ENCODE results near the gene TNFRSF9.

Gene TNFRSF9

DNA sequence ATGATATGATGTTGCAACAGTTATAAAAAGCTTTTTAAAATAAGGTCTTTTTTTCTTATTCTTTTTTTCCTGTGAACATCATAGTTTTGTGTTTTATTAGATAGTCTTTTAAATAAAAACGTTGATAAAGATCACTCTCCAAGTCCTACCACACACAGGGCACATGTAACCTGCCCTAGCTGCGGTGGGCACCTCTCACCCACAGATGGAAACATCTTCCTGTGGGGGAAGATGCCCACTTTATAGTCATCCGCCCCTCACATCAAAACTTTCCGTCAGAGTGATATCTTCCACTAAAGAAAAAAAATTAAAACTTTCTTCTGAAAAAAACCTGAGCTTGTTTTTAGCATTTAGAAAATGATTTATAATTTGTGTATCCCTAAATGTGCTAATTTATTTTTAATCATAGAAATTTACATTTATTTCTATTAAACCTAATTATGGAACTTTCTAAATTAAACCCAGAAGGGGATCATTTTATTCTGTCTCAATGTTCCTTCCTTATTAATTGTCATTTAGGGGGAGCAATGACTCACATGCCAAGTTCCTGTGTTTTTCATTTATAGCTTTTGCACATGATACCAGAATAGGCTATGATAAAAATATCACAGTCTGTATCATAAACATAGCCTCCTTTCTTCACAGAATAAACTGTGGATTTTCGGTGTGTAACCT is 24.7 kb downstream of the TNFRSF9 start:
- no peak for FAIRE-seq

DNA sequence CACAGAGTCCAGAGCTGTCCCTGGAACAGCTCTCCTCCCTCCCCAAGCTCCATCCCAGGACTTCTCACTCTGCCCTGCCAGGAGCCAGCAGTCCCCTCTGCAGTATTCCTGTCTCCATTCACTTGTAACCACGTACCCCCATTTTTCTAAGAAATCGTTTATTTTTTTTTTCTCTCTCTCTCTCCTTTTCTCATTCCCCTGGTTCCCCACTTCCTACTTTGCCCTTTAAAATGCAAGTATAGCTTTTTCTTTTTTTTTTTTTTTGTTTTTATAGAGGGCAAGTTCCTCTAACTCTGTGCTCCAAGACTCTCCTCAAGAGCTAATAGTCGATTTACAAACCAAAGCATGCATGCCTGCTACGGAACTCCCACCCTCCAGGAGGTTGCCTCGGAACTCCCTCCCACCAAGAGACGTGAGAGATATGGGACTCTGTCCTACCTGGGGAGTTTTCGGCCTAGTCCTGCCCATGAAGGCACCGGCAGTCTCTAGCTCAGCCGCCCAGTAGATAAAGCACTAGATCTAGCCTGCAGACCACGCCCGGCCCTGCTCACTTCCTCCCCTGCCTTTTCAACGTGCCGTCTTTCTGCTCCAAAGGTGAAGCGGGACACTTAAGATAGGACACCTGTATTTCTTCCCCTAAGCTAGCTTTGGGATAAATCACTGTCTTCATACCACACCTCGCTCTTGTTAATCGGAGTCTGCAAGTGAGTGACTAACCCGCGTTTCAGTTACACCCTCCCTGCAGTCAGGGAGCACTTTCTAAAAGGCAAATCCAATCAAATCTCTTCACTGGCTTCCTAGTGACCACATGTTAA is 27.7 kb downstream of the TNFRSF9 start:
- FAIRE-seq: no peak

DNA sequence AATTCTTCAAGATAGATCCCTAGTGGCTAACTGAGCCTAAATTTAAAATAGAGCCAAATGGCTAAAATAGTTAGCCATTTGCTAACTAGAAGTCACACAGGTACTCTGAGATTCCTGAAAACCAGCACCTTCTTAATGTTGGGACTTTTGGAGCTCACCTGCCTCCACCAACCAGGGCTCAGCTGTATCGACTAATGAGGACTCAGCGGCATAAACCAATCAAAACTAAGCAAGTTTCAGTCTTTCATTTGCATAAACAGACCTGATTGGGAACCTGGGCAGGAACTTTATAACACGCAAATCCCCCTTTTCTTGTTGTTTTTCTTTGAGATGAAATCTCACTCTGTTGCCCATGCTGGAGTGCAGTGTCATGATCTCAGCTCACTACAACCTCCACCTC is 28.5 kb downstream of the TNFRSF9 start:
- no peak for FAIRE-seq

DNA sequence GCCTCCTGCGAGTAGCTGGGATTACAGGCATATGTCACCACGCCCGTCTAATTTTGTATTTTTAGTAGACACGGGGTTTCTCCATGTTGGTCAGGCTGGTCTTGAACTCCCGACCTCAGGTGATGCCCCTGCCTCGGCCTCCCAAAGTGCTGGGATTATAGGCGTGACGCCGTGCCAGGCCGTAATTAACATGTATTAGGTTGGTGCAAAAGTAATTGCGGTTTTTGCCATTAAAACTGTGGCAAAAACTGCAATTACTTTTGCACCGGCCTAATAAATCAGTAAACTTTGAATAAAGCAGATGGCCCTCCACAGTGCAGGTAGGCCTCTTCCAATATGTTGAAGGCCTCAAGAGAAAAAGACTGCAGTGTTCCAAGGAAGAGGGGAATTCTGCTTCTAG is 35.4 kb downstream of the TNFRSF9 start:
- no peak for FAIRE-seq

DNA sequence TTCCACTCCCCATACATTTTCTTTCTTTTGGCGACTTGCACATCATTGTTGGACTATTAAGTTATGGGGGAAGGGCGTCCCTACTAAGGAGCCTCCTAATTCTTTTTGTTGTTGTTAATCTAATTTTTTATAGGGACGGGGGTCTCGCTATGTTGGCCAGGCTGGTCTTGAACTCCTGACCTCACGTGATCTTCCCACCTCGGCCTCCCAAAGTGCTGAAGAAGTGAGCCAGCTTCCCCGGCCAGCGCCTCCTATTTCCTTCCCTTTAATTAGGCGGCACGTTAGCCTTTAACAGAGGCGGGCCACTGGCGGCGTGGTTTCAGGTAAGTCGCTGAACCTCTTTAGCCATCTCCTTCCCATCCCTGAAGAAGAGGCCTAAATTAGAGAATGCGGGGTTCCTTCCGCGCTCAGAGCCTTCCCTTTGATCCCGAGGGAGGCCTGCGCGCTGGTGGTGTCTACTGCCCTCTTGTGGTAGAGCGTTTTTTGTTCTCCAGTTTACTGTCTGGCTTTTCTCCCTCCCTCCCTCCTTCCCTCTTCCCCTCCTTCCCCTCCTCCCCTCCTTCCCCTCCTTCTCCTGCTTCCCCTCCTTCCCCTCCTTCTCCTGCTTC is 38.1 kb downstream of the TNFRSF9 start:
- FAIRE-seq: peak; percentile 55

DNA sequence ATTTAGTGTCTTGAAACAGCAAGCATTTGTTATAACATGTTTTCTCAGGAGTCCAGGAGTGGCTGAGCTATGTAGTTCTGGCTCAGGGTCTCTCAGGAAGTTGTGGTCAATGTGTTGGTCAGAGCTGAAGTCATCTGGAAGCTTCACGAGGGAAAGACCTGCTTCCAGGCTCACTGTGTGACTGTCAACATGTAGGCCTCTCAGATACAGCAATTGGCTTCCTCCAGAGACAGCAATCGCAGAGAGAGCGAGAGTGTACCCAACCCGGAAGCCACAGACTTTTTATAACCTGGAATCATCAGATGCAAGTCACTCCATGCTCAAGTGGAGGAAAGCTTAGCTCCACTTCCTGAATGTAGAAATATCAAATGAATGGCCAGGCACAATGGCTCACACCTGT is 40.9 kb downstream of the TNFRSF9 start:
- no peak for FAIRE-seq

DNA sequence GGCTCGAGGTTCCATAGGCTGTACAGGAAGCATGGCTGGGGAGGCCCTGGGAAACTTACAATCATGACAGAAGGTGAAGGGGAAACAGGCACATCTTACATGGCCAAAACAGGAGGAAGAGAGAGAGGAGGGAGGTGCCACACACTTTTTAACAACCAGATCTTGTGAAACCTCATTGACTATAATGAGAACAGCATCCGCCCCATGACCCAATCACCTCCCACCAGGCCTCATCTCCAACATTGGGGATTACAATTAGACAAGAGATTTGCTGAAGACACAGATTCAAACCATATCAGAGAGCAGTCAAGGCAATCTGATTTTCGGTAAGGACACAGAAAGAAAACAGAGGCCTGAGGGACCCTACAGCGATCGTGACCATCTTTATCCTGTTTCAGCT is 41.7 kb downstream of the TNFRSF9 start:
- no peak for FAIRE-seq

DNA sequence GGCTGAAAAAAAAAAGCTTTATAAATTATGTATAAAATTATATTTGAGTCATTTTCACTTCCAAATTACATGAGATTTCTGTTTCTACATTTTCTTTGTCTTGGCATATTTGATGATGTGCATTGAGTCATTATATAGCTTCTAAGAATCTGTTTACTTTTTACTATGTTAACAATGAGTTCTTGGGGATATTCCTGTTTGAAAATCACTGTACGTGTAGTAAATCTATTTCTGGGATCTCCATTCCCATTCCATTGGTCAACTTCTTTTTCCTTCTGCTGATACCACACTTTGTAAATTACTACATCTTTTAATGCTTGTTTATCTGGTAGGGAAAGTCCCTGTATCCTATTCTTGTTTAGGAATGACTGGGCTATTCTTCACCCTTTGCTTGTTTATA is 43.6 kb downstream of the TNFRSF9 start:
- FAIRE-seq: no peak

DNA sequence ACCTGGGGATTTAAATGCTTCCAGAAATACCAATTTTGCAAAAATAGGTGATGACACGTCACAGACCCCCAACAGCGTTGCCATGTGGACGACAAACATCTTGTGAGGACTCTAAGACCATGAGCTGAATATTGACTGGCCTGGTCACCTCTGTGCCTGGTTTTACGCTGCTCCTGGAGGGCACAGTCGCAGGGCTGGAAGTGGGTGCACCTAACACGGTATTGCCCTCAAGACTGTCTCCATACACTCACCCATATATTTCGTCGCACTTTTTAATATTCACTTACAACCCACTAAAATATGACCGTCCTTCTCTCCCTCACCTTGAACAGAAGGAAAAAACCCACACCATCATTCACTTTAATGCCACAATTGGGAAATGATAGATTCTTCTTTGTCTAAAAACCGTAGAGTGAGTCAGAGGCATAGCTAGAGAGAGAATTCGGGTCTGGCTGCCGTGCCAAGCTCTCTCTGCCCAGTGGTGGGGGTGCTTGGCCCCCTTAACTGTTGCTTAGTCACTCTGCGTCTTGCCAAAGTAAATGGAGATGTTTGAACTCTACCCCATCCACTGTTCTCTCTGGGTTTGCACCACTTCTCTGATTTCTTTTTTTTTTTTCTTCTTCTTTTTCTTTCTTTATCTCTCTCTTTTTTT is 47.0 kb downstream of the TNFRSF9 start:
- no peak for FAIRE-seq

DNA sequence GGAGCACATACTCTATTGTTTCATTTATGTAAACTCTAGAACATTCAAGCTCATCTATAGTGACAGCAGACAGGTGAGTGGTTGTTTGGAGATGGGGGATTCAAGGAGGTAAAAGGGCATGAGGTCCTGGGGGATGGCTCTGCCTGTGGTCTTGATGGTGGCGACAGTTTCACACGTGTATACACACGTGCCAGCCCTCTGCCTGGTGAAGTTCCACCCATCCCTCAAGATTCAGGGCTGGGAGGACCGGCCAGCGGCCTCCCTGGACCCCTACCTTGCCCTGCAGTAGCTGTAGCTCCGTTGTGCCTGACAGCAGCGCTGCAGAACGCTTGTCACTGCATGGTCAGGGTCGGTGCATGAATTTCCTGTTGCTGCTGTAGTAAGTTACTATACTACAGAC is 48.8 kb downstream of the TNFRSF9 start:
- no peak for FAIRE-seq

DNA sequence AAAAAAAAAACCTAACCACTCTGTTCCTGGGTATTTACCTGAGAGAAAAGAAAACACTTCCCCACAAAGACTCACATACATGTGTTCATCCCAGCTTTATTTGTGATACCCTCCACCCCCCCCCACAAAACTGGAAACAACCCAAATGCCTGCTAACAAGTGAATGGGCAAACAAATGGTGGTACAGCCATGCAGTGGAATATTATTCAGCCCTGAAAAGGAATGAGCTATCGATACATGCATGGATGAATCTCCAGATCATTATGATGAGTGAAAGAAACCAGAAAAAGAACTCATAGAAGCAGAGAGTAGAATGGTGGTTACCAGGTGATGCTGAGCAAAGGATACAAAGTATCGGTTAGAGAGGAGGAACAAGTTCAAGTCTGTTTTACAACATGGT is 49.8 kb downstream of the TNFRSF9 start:
- no peak for FAIRE-seq

DNA sequence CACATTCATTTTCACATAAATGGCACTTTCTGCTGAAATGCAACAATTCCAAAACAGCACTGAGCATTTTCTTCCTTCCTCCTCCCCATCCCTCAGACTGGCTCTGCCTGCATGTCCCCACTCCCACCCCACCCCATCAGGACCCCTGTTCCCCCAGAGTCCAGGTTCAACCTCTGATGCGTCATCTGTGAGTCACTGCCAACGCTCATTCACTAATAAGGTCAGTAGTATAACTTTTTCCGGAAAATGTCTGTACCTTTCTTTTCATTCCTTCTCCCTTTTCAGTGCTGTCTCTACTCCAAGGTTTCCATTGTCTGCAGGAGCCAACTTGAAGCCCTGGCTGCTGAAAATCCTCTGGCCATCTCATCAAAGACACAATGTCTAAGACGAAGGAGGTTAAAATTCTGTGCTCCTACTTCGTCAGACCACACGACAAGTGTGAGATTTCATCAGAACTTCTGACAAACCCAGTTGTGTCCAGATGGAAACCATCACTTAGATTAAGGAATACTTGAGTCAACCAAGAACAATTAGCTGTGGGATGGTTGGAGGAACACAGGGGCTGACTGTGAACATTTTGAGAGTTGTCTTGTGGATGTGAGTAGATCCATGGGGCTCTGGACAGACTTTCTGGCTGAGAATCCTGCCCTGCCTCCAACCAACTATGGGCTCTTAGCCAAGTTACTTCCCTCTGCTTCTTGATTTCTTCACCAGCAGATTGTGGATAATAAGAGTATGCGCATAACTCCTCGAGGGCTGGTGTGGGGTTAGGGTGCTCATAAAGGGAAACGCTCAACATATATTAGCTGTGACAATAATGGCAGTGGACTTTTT is 52.2 kb downstream of the TNFRSF9 start:
- FAIRE-seq: no peak

DNA sequence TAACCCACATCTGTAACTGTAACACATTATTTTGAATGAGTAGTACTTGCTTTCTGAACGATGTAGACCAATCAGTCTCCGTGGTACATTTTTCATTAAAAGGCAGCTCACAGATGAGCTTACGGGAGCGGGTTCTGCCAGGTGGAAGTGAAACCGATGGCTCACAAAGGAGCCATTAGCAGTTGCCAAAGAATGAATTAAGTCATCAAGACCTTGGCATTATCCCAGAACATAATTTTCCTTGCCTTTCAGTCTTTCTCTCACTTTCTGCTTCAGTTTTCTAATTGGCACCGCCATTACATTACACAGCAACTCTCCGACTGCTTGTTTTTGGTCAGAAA is 54.3 kb downstream of the TNFRSF9 start:
- peak; percentile 96 for FAIRE-seq

DNA sequence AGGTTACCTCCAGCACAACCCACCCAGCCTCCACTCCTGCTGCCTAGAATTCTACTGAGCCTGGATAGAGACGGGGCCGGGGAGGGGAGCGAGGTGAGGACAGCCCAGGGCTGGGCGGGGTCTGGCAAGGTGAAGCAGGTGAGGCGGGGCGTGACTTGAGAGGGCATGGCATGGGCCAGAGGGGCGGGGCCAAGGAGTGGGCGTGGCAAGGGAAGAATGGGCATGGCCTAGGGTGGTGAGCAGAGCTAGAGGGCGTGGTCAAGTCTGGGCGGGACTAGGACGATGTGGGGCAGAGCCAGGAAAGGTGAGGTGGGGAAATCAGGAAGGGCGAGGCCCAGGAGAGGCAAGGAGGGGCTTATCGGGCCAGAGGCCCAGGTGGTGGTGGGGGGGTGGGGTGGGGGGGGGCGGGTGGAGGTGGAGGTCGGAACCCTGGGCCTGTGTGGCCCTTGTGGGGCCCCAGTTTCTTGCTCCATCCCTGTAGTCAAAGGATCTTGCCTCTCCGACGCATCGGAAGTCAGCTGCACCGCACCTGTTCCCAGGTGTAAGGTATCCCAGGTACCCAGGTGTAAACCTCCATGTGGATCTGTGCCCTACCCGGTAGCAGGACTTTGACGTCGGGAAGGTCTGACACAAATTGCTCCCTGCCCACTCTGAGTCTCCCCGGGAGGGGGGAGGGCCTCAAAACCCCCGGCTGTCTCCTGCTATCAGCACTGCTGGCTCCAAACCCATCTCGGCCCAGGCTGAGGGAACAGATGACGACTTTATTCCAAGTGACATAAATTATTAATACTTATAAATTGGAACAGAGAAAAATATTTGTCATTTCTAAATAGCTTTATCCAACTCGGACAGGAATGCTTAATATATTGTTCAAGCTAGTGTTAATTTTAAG is 54.9 kb downstream of the TNFRSF9 start:
- no peak for FAIRE-seq

DNA sequence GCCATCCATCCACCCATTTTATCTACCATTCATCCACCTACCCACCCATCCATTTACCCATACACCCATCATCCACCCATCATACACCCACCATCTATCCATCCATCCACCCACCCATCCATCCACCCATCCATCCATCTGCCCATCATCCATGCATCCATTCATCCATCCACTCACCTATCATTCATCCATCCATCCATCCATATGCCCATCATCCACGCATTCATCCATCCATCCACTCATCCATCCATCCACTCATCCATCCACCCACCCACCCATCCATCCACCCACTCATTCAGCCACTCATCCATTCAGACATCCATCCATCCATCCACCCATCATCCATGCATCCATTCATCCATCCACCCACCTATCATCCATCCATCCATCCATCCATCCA is 55.9 kb downstream of the TNFRSF9 start:
- no peak for FAIRE-seq

DNA sequence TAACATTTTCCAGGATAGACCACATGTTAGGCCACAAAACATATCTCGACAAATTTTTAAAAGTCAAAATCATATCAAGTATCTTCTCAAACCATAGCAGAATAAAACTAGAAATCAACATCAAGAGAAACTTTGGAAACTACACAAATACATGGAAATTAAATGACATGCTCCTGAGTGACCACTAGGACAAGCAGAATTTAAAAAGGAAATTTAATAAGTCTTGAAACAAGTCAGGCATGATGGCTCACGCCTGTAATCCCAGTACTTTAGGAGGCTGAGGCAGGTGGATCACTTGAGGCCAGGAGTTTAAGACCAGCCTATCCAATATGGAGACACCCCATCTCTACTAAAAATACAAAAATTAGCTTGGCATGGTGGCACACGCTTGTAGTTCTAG is 61.4 kb downstream of the TNFRSF9 start:
- FAIRE-seq: no peak

DNA sequence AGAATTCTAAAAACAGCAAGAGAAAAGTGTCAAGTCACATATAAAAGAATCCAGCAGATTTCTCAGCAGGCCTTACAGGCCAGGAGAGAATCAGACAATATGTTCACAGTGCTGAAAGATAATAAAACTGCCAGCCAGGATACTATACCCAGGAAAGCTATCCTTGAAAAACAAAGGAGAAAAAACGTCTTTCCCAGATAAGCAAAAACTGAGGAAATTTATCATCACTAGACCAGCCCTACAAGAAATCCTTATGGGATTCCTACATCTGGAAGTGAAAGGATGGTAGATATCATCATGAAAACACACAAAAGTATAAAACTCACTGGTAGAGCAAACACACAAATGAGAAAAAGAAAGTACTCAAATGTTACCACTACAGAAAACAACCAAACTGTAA is 62.6 kb downstream of the TNFRSF9 start:
- no peak for FAIRE-seq

DNA sequence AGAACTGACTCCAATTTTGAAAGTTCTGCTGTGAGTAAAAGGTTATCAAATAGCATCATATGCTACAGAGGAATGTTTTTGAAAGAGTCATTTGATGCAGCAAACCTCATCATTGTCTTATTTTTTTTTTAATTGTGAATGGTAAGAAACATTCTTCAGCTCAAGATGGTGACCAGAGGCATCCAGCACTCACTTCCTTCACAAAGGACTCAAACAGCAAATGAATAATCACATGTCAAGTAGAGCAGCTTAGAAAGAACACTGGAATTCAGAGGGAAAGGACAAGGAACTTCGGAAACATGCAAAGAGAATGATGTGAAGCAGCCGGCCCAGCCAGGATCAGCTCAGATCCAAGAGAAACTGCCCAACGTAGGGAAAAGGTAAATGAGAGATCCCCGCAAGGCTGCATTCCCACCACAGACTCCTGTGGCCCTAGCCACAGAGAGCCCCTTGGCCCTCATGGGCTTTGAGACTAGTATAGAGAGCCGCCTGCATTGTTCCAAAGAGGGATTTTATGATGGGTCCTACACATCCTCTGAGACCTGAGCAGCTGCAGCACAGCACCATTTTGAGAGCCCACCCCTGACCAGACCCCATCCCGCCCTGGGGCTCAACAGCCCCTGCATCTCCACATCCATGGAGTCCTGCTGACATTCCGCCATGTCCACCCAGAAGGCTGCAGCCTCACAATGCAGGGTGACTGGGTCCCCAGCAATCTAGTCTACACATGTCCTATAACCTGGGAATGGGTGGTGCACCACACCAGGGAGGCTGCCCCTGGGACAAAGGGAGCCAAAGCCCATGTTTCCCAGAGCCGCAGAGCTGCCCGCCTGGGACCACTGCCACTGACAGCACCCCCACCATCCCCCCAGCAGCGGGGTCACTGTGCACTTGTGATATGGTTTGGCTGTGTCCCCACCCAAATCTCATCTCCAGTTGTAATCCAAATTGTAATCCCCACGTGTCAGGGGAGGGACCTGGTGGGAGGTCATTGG is 66.5 kb downstream of the TNFRSF9 start:
- FAIRE-seq: no peak

DNA sequence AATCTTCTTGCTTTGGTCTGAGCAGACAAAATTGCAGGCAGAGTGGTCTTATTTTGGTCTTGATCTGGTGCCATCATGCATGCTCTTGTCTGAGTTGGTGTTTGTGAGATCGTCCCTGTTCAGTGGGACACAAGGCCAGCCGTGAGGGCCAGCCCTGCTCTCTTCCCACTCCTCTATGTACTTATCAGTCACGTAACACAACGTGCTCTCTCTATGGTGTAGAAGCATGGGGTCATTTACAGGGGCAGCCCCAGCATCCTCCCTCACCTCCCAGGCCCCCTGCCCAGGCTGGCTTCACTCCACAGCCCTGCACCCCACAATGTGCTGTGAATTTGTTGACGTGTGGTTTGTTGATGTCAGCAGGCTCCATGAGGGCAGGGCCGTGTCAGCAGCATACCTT is 69.5 kb downstream of the TNFRSF9 start:
- no peak for FAIRE-seq

DNA sequence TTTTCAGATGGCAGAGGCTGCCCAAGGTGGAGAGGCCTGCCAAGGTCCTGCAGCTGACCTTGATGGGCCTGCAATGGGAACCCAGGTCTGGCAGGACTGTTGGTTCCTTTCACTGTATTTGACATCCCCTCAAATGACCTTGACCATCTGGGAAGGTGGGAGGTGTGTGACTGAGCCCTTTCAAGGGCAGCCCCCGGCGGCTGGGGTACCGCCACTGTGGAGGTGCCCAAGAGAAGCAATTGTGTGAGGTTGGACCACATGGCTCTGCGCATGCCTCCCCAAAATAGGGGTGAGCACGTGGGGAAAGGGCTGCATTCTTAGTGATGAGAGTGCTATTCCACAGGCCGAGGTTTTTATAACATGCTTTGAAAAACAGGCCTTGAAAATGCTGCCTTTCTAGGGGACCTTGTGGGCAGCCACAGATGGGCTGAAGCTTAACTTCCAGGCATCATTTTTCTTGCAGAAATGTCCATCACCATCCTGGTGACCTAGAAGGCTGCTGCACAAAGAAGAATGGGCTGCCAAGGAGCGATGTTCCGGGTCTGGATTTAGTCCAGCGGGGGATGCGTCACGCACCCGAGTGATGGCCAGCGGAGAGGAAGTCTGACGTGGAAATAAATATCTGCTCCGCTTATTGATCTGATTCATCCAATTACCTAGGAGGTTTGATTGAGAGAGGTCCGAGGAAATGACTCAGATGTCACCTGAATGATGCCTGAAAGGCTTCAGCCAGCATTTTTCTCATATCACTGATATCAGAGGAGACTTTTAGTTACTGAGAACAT is 71.3 kb downstream of the TNFRSF9 start:
- no peak for FAIRE-seq

All from islet of Langerhans (tissue), 1 donor.